ENCODE measurements around the gene PTPN6.

The PTPN6 gene

GRCh38 chr12:6932766-6933165 lies 18.4 kb upstream of the PTPN6 start:
- no peaks in the 10 kb centered on the region for H3K9me3 ChIP-seq (ENCODE audit: insufficient read depth, low read depth, low read length)
- peaks cover 39% of the 10 kb centered on the region for H3K4me1 ChIP-seq (ENCODE audit: insufficient read depth, low read length, poor library complexity, severe bottlenecking)
- TF ChIP-seq EZH2phosphoT487 (IDR thresholded peaks at IDR 0.05; ENCODE audit: borderline replicate concordance) = no peak
- no peak for TF ChIP-seq CTCF (conservative IDR thresholded peaks at IDR 0.05; ENCODE audit: low read length)
- no peak overlapping the region for H3K4me3 ChIP-seq (ENCODE audit: low read length, poor library complexity, severe bottlenecking)
- H3K9ac ChIP-seq (ENCODE audit: low read depth, low read length, poor library complexity, severe bottlenecking) = peak overlapping the region; percentile 6
- H3K27me3 ChIP-seq (ENCODE audit: insufficient read depth, low read length, poor library complexity, severe bottlenecking) = no peaks in the 10 kb centered on the region
- H4K20me1 ChIP-seq (ENCODE audit: insufficient read depth, low read length, poor library complexity, severe bottlenecking) = peaks cover 18% of the 10 kb centered on the region
- peaks cover 74% of the 10 kb centered on the region for H3K79me2 ChIP-seq (ENCODE audit: insufficient read depth, low read length)
- H3K9me2 ChIP-seq (replicated peaks; ENCODE audit: low read depth, low read length) = no peaks in the 10 kb centered on the region
- no peak overlapping the region for H2AFZ ChIP-seq (ENCODE audit: low read length)
- H3F3A ChIP-seq (ENCODE audit: low read depth) = peaks cover 10% of the 10 kb centered on the region; the same call in 1 of the 2 replicates
- peak overlapping the region; percentile 21 for H3K4me2 ChIP-seq (ENCODE audit: low read depth, low read length, poor library complexity, severe bottlenecking)
- H3K36me3 ChIP-seq (ENCODE audit: insufficient read depth, low read length) = peaks cover 23% of the 10 kb centered on the region; the same call in 1 of the 2 replicates

- Histone ChIP-seq H3K9me3 (ENCODE audit: insufficient read depth, low read depth, low read length) (no peaks in the 10 kb centered on the region), H3F3A (ENCODE audit: low read depth) (peaks cover 10% of the 10 kb centered on the region; the same call in 1 of the 2 replicates), H2AFZ (ENCODE audit: low read length) (no peak overlapping the region), H3K4me2 (ENCODE audit: low read depth, low read length, poor library complexity, severe bottlenecking) (no peak overlapping the region), H3K9me2 (replicated peaks; ENCODE audit: low read depth, low read length) (no peaks in the 10 kb centered on the region), H4K20me1 (ENCODE audit: insufficient read depth, low read length, poor library complexity, severe bottlenecking) (peaks cover 13% of the 10 kb centered on the region), H3K4me3 (ENCODE audit: low read length, poor library complexity, severe bottlenecking) (no peak overlapping the region), H3K9ac (ENCODE audit: low read depth, low read length, poor library complexity, severe bottlenecking) (no peak overlapping the region), H3K79me2 (ENCODE audit: insufficient read depth, low read length) (peaks cover 64% of the 10 kb centered on the region), H3K27me3 (ENCODE audit: insufficient read depth, low read length, poor library complexity, severe bottlenecking) (no peaks in the 10 kb centered on the region), H3K36me3 (ENCODE audit: insufficient read depth, low read length) (peaks cover 23% of the 10 kb centered on the region; the same call in 1 of the 2 replicates), H3K4me1 (ENCODE audit: insufficient read depth, low read length, poor library complexity, severe bottlenecking) (peaks cover 32% of the 10 kb centered on the region)
- TF ChIP-seq EZH2phosphoT487 (IDR thresholded peaks at IDR 0.05; ENCODE audit: borderline replicate concordance) (no peak), CTCF (conservative IDR thresholded peaks at IDR 0.05; ENCODE audit: low read length) (no peak)
Observed at GRCh38 chr12:6934110-6934509, 17.0 kb upstream of the PTPN6 start.

- Histone ChIP-seq H3K27me3 (ENCODE audit: insufficient read depth, low read length, poor library complexity, severe bottlenecking) (no peaks in the 10 kb centered on the region), H3F3A (ENCODE audit: low read depth) (peaks cover 11% of the 10 kb centered on the region; the same call in 1 of the 2 replicates), H3K9me2 (replicated peaks; ENCODE audit: low read depth, low read length) (no peaks in the 10 kb centered on the region), H3K79me2 (ENCODE audit: insufficient read depth, low read length) (peaks cover 51% of the 10 kb centered on the region), H4K20me1 (ENCODE audit: insufficient read depth, low read length, poor library complexity, severe bottlenecking) (peaks cover 4% of the 10 kb centered on the region), H3K4me2 (ENCODE audit: low read depth, low read length, poor library complexity, severe bottlenecking) (peak overlapping the region; percentile 3), H3K4me3 (ENCODE audit: low read length, poor library complexity, severe bottlenecking) (no peak overlapping the region), H3K9ac (ENCODE audit: low read depth, low read length, poor library complexity, severe bottlenecking) (peak overlapping the region; percentile 96), H2AFZ (ENCODE audit: low read length) (no peak overlapping the region), H3K36me3 (ENCODE audit: insufficient read depth, low read length) (peaks cover 23% of the 10 kb centered on the region; the same call in 1 of the 2 replicates), H3K4me1 (ENCODE audit: insufficient read depth, low read length, poor library complexity, severe bottlenecking) (peaks cover 19% of the 10 kb centered on the region), H3K9me3 (ENCODE audit: insufficient read depth, low read depth, low read length) (no peaks in the 10 kb centered on the region)
- TF ChIP-seq EZH2phosphoT487 (IDR thresholded peaks at IDR 0.05; ENCODE audit: borderline replicate concordance) (no peak), CTCF (conservative IDR thresholded peaks at IDR 0.05; ENCODE audit: low read length) (no peak)
Observed at GRCh38 chr12:6935371-6936193, 15.6 kb upstream of the PTPN6 start.

All from Loucy (cell line).